22Rv1 (cell line): ENCODE data around the gene ANKRD42.

ENCODE experiments used
- CTCF ChIP-seq: fragments of 450-650 bp; IDR thresholded peaks from 2 replicates; pipeline ENCODE4 v1.5.1; 2017; ENCODE audit warnings: mild to moderate bottlenecking
- ZFX ChIP-seq: fragments of 450-650 bp; IDR thresholded peaks from 2 replicates; pipeline ENCODE4 v1.6.1; 2017; ENCODE audit warnings: antibody characterized with exemption, borderline replicate concordance

- TF ChIP-seq CTCF: no peak
- TF ChIP-seq ZFX: no peak
These were observed 2.1 kb downstream of the ANKRD42 start for GRCh38 chr11:83195649-83196048.
